SK-N-SH (cell line): ENCODE data around the gene RUFY3. TPM values are rescaled to one million over a fixed set of nuclear protein-coding genes. Genes with fewer than 3 reads are reported as not detected.

ENCODE experiments used
- CTCF ChIA-PET: fragments of 300-600, 350-600 bp; formaldehyde crosslinking; extraction: SDS; loops from one replicate; lab custom pipeline; 2021; lab: Yijun Ruan, JAX
- POLR2A ChIA-PET: fragments of 350-600 bp; sonication (Branson Sonifier 250); formaldehyde crosslinking; extraction: SDS; loops from one replicate; lab custom pipeline; 2020; ENCODE audit warnings: antibody characterized with exemption, inconsistent platforms; lab: Yijun Ruan, JAX
- DNase-seq: peaks from one replicate; pipeline ENCODE4 v3.0.0; 2012
- H2AFZ ChIP-seq: fragments of 200-600 bp; sonication (generic); 2 replicates; pipeline ENCODE4 v1.8.1; 2016; ENCODE audit warnings: antibody characterized with exemption, mild to moderate bottlenecking, low read depth
- H3F3A ChIP-seq: fragments of 200-600 bp; sonication (generic); replicated peaks from 2 replicates; pipeline ENCODE3; 2016; ENCODE audit warnings: antibody characterized with exemption, mild to moderate bottlenecking; ENCODE audit not compliant: insufficient read depth
- H3K27ac ChIP-seq, 2 experiments: fragments of 200-500 bp in 1 of 2; fragments of 200-600 bp in 1 of 2; sonication (Bioruptor generic) in 1 of 2; sonication (generic), shearing (Covaris generic) in 1 of 2; 2 replicates each; pipeline versions ENCODE4 v1.5.1 to v1.6.1; 2014 to 2016; ENCODE audit warnings: low read depth in 2 of 2, inconsistent platforms in 1 of 2, low read length in 1 of 2, mild to moderate bottlenecking in 1 of 2, mixed read lengths in 1 of 2
- H3K27me3 ChIP-seq: fragments of 200-600 bp; sonication (generic), shearing (Covaris generic); 2 replicates; pipeline ENCODE4 v1.6.1; 2016; ENCODE audit warnings: mixed run types; ENCODE audit not compliant: insufficient read depth
- H3K36me3 ChIP-seq, 2 experiments: fragments of 200-500 bp in 1 of 2; fragments of 200-600 bp in 1 of 2; sonication (Bioruptor generic) in 1 of 2; sonication (generic) in 1 of 2; replicated peaks in 1 of 2; 2 replicates each; pipeline versions ENCODE3 to v1.5.1; 2014 to 2016; ENCODE audit warnings: low read length in 1 of 2, mild to moderate bottlenecking in 1 of 2; ENCODE audit not compliant: insufficient read depth in 2 of 2, control insufficient read depth in 1 of 2
- H3K4me1 ChIP-seq, 2 experiments: fragments of 200-500 bp in 1 of 2; fragments of 200-600 bp in 1 of 2; sonication (Bioruptor generic) in 1 of 2; sonication (generic), shearing (Covaris generic) in 1 of 2; 2 replicates each; pipeline versions ENCODE4 v1.5.1 to v1.6.1; 2014 to 2016; ENCODE audit warnings: low read depth in 1 of 2, low read length in 1 of 2, mixed run types in 1 of 2; ENCODE audit not compliant: insufficient read depth in 2 of 2, control insufficient read depth in 1 of 2
- H3K4me2 ChIP-seq: fragments of 200-600 bp; sonication (generic), shearing (Covaris generic); 2 replicates; pipeline ENCODE4 v1.6.1; 2017; ENCODE audit warnings: mixed run types
- H3K4me3 ChIP-seq, 2 experiments: fragments of 200-500 bp in 1 of 2; fragments of 200-600 bp in 1 of 2; sonication (Bioruptor generic) in 1 of 2; sonication (generic), shearing (Covaris generic) in 1 of 2; 2 replicates each; pipeline versions ENCODE4 v1.5.1 to v1.8.1; 2014 to 2016; ENCODE audit warnings: low read depth in 2 of 2, inconsistent platforms in 1 of 2, low read length in 1 of 2, mild to moderate bottlenecking in 1 of 2, mixed read lengths in 1 of 2, moderate library complexity in 1 of 2
- H3K79me2 ChIP-seq: fragments of 200-600 bp; sonication (generic); 2 replicates; pipeline ENCODE4 v1.8.1; 2017; ENCODE audit warnings: mild to moderate bottlenecking; ENCODE audit not compliant: insufficient read depth
- H3K9ac ChIP-seq: fragments of 200-600 bp; sonication (generic); 2 replicates; pipeline ENCODE4 v1.6.1; 2017; ENCODE audit warnings: mixed run types
- H3K9me2 ChIP-seq: fragments of 200-600 bp; sonication (generic); 2 replicates; pipeline ENCODE4 v1.6.1; 2017; ENCODE audit warnings: mixed run types
- H3K9me3 ChIP-seq: fragments of 200-600 bp; sonication (generic); 2 replicates; pipeline ENCODE4 v1.6.1; 2017; ENCODE audit warnings: mixed run types, mild to moderate bottlenecking, moderate library complexity
- H4K20me1 ChIP-seq: fragments of 200-600 bp; sonication (generic); 2 replicates; pipeline ENCODE4 v1.6.1; 2017; ENCODE audit warnings: mild to moderate bottlenecking, mixed run types; ENCODE audit not compliant: insufficient read depth
- CHD2 ChIP-seq: fragments of 150-350 bp; IDR thresholded peaks from 2 replicates; pipeline ENCODE4 v1.6.1; 2018; ENCODE audit warnings: low read length; ENCODE audit not compliant: partially characterized antibody
- CTCF ChIP-seq: fragments of 200-600 bp; sonication (generic); IDR thresholded peaks from 2 replicates; pipeline ENCODE4 v1.6.1; 2017; ENCODE audit warnings: antibody characterized with exemption, mild to moderate bottlenecking, moderate library complexity
- EP300 ChIP-seq, 2 experiments: IDR thresholded peaks; 2 replicates each; pipeline versions ENCODE4 v1.4.0 to v1.6.1; 2012; ENCODE audit warnings: borderline replicate concordance in 1 of 2, low read depth in 1 of 2, low read length in 1 of 2
- FOSL2 ChIP-seq: IDR thresholded peaks from 2 replicates; pipeline ENCODE4 v1.4.0; 2012; ENCODE audit warnings: low read depth, mild to moderate bottlenecking, moderate library complexity, borderline replicate concordance
- FOXM1 ChIP-seq: IDR thresholded peaks from 2 replicates; pipeline ENCODE4 v1.4.0; 2012; ENCODE audit warnings: low read depth, mild to moderate bottlenecking
- MXI1 ChIP-seq: IDR thresholded peaks from 2 replicates; pipeline ENCODE4 v1.6.1; 2012; ENCODE audit warnings: mild to moderate bottlenecking, low read depth, low read length, improper control_type of control experiment
- NFIC ChIP-seq: IDR thresholded peaks from 2 replicates; pipeline ENCODE4 v1.4.0; 2012; ENCODE audit warnings: borderline replicate concordance
- NRF1 ChIP-seq: IDR thresholded peaks from 2 replicates; pipeline ENCODE4 v1.6.1; 2012; ENCODE audit warnings: low read depth, mild to moderate bottlenecking, low read length
- POLR2AphosphoS5 ChIP-seq: IDR thresholded peaks from 2 replicates; pipeline ENCODE4 v1.6.1; 2012; ENCODE audit warnings: low read depth, low read length
- SIN3A ChIP-seq: IDR thresholded peaks from 2 replicates; pipeline ENCODE4 v1.6.1; 2012; ENCODE audit warnings: low read depth, mild to moderate bottlenecking, low read length, moderate library complexity, borderline replicate concordance
- TAF1 ChIP-seq: IDR thresholded peaks from 2 replicates; pipeline ENCODE4 v1.6.1; 2012; ENCODE audit warnings: low read depth, mild to moderate bottlenecking, low read length, moderate library complexity, borderline replicate concordance
- TEAD4 ChIP-seq: IDR thresholded peaks from 2 replicates; pipeline ENCODE4 v1.4.0; 2012; ENCODE audit warnings: mild to moderate bottlenecking, borderline replicate concordance; ENCODE audit not compliant: insufficient read depth
- USF2 ChIP-seq: fragments of 150-350 bp; IDR thresholded peaks from 2 replicates; pipeline ENCODE4 v1.6.1; 2017; ENCODE audit warnings: antibody characterized with exemption, low read length, low read depth, borderline replicate concordance
- WGBS: methylation state at CpG from one replicate; pipeline ENCODE4 v1.1.6; 2017; ENCODE audit warnings: low lambda C conversion rate; 5-methylcytosine and 5-hydroxymethylcytosine counted together
- polyA plus RNA-seq, 3 experiments: library from polyadenylated mRNA; depleted of rRNA; stranded (reverse); fragments of >200 nt; gene quantifications; 2 replicates each; pipeline ENCODE4 v1.2.3, GENCODE V29; 2012
- TF ChIP-seq, protein P1 (sequence below): IDR thresholded peaks from 2 replicates; pipeline ENCODE4 v1.4.0; 2012; ENCODE audit warnings: low read depth, borderline replicate concordance

Gene RUFY3
- polyA plus RNA-seq, 1 of the 3 experiments (the other 2 are of a cell fraction) = 22.8 TPM

- DNase-seq = no peak
- TF ChIP-seq SIN3A (no peak), POLR2AphosphoS5 (no peak), EP300 (IDR thresholded peaks at IDR 0.05; ENCODE audit: borderline replicate concordance in 1 of 2, low read depth in 1 of 2, low read length in 1 of 2) (no peak), USF2 (no peak), CTCF (no peak), NFIC (no peak)
- TF ChIP-seq, protein P1, sequence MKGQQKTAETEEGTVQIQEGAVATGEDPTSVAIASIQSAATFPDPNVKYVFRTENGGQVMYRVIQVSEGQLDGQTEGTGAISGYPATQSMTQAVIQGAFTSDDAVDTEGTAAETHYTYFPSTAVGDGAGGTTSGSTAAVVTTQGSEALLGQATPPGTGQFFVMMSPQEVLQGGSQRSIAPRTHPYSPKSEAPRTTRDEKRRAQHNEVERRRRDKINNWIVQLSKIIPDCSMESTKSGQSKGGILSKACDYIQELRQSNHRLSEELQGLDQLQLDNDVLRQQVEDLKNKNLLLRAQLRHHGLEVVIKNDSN = no peak
- TF ChIP-seq, all 33 proteins: peak for 0
- H2AFZ ChIP-seq = no peak overlapping the region
- no peaks in the 10 kb centered on the region for H3K9me3 ChIP-seq
- H3K27me3 ChIP-seq = no peaks in the 10 kb centered on the region
- ChIA-PET CTCF (interaction anchor here (0.7 to 1.2 kb wide), 2 partner anchors 16 to 55 kb away, joined by 3 read pairs; no protein-coding TSS in a partner anchor), POLR2A (no interaction called here)
- H3K9ac ChIP-seq = no peak overlapping the region
- no peaks in the 10 kb centered on the region for H3K4me1 ChIP-seq
- peaks cover 8% of the 10 kb centered on the region; the same call in 1 of the 2 replicates for H4K20me1 ChIP-seq
- H3K9me2 ChIP-seq = no peaks in the 10 kb centered on the region
- 92% methylated on average over 1 of the region's 1 CpG for WGBS
- H3K36me3 ChIP-seq = peaks cover 21 to 33% of the 10 kb centered on the region in 2 experiments
- peaks cover 5% of the 10 kb centered on the region for H3F3A ChIP-seq
- H3K79me2 ChIP-seq = peaks cover 55% of the 10 kb centered on the region
- no peak overlapping the region for H3K4me2 ChIP-seq
- no peak overlapping the region for H3K4me3 ChIP-seq
- H3K27ac ChIP-seq = no peak overlapping the region
Measured at GRCh38 chr4:70760662-70761061, 38.9 kb downstream of the RUFY3 start.

- Histone ChIP-seq H3F3A (peaks cover 5% of the 10 kb centered on the region), H3K27ac (no peak overlapping the region), H3K4me3 (no peak overlapping the region), H3K79me2 (peaks cover 48% of the 10 kb centered on the region), H4K20me1 (peaks cover 8% of the 10 kb centered on the region; the same call in 1 of the 2 replicates), H3K9me2 (no peaks in the 10 kb centered on the region), H3K4me1 (no peaks in the 10 kb centered on the region), H3K9me3 (no peaks in the 10 kb centered on the region), H3K27me3 (no peaks in the 10 kb centered on the region), H3K4me2 (no peak overlapping the region), H2AFZ (no peak overlapping the region), H3K36me3 (peaks cover 27 to 33% of the 10 kb centered on the region in 2 experiments), H3K9ac (no peak overlapping the region)
- WGBS = 92% methylated on average over 3 of the region's 3 CpGs
- DNase-seq = no peak
- TF ChIP-seq NFIC = no peak
- no peak for TF ChIP-seq NRF1
- no peak for TF ChIP-seq TEAD4
- TF ChIP-seq FOXM1 = no peak
- TF ChIP-seq TAF1 = no peak
- no peak for TF ChIP-seq FOSL2
- no peak for TF ChIP-seq MXI1
- TF ChIP-seq CHD2 = no peak
- ChIA-PET CTCF (interaction anchor here (0.7 kb wide), 1 partner anchor 55 kb away, joined by 3 read pairs; no protein-coding TSS in a partner anchor), POLR2A (no interaction called here)
Measured at GRCh38 chr4:70761276-70761816, 39.6 kb downstream of the RUFY3 start.
